ELF-1 (cell line): ENCODE results near the gene NOC2L.
A peak's percentile ranks its signal among the peaks of the same experiment; 100 is the strongest.

Source experiments
- DNase-seq: peaks from one replicate; pipeline ENCODE4 v3.0.0-alpha.2; 2016; ENCODE audit warnings: low read depth, low spot score

NOC2L gene

DNA sequence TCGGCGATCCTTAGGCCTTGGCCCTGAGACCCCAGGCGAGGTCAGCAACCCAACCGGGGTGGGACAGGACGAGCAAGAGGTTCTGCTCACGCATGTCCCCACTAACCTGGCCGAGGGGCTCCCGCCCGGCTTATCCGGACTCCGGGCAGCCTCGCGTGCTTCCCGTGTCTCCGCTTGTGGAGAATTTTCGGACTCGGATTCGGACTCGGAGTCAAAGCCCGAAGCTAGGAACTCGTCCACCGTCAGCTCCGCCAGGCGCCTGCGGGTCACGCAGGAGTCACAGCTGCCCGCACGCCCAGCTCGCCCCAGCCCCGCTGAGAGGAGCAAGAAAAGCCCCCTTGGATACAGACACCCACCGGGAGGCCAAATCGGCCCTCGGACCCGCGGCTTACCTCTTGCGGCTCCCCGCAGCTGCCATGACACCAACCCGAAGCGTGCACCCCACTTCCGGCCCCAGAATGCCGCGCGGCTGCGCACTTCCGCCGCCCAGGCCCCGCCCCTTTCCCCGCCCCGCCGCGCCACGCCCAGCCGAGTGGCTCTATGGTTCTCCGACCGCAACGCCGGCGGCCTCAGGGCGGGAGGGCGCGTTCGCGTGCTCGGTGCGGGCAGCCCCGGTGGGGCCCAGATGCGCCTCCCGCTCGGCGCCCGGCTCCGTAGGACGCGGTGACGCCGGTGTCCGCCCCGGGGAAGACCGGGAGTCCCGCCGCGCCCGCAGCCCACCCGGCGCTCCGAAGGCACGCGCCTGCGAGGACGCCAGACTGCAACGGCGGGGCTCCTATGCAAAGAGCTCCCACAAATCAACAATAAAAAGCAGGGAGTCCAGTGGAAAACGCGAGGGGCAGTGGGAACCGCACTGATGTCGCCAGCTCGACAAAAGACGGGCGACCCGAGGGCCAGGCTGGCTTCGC, at the start of gene NOC2L:
Gene NOC2L, minus strand, starts transcription at position 434 of the 908 bp plus-strand sequence. Its CDS starts 16 bp downstream, at position 418.
- peak; percentile 83 for DNase-seq

DNA sequence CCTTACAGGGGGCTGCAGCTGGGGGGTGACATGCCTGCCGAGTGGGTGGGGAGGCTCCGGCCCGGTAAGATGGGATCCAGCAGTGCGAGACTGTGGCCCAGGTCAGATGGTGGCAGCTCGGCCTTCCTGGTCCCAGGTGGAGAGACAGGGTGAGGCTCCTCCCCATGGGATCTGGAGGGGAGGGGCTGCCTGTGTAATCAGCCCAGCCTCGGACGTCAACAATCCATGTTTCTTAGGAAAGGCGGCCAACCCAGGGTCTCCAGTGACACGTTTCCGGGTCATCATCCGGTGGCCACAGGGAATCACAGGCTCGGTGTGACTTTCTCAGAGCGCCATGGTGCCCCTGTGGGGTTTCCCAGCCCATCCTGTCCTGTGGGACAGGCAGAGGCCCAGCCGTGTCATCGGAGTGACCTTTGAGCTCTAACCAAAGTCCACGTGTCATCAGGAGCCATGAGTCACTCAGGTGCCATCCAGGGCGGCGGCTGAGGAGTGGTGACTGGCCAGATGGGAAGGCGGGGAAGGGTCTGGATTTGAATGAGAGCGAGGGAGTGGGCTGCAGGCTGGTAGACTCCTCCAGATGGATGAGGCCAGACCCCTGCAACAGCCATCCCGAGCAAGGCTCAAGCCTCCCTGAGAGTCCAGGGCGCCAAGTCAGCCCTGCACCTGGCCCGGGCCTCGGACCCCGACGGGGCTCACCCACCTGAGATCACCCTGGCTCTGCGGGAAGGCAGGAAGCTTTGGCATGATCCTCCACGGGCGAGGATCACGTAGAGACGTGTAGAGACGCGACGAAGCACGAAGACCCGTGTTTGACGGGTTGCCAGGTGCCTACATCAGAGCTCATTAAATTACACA, 47.5 kb upstream of the NOC2L start:
- DNase-seq = peak; percentile 63

DNA sequence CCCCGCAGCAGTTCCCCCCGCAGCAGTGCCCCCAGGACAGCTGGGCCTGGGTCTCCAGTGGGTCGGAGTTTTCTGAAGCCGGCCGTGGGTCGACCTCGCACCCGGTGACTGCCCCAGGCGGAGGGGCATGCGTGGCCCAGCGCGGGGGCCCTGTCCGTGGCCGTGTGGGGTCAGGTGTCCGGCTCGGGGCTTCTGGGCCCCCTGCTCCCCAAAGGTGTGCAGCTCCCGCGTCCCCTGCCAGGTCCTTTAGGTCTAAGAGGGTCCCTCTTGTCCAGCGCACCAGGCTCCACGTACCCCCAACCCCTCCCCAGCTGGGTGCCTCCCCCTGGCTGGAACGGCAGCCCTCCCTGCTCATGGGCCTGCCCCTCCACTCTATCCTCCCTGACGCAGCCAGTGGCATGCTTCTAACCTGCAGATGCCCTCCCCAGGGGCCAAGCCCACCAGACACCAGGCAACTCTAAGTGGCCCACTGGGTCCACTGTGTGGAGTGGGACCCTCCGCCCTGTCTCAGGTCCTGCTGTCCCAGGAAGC, 46.8 kb upstream of the NOC2L start:
- DNase-seq = no peak

- peak; percentile 75 for DNase-seq
These were observed 46.0 kb upstream of the NOC2L start for GRCh38 chr1:1004780-1005697.

GRCh38 chr1:1004420-1004779, 45.3 kb upstream of the NOC2L start:
- DNase-seq = no peak

GRCh38 chr1:1003618-1004419, 44.8 kb upstream of the NOC2L start:
- no peak for DNase-seq

DNA sequence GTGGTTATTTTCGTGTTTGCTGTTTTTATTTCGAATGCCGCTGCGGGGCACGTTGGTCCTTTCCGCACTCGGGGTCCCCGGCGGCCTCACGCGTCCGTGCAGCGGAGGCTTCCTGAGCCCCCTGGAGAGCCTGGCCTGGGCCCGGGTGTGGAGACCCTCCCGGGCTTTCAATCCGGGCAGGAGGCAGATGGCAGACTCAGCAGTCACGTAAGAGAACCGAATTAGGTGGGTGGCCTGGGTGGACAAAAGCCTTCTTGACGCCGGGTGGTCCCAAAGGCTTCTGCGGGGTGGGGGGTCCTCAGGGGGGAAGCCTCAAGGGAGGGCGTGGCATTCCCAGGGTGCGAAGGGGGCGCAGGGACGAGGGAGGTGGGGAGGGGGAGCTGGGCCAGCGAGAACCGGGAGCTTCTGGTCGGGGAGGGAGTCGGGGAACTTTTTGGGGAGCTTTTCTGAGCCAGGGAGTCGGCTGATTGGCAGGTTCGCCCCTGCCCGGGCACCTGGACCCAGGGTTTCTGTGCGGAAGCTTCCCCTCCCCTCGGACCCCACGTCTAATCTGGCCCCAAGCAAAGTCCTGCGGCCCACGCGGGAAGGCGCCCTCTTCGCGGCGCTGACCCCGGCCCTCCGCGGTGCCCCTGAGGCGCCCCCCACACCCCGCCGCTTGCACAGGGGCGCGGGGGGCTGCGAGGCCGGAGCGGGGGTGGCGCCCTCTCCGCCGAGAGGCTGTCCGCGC, 42.2 kb upstream of the NOC2L start:
- DNase-seq = no peak

GRCh38 chr1:1000357-1001056, 41.5 kb upstream of the NOC2L start:
- DNase-seq = peak; percentile 87

DNA sequence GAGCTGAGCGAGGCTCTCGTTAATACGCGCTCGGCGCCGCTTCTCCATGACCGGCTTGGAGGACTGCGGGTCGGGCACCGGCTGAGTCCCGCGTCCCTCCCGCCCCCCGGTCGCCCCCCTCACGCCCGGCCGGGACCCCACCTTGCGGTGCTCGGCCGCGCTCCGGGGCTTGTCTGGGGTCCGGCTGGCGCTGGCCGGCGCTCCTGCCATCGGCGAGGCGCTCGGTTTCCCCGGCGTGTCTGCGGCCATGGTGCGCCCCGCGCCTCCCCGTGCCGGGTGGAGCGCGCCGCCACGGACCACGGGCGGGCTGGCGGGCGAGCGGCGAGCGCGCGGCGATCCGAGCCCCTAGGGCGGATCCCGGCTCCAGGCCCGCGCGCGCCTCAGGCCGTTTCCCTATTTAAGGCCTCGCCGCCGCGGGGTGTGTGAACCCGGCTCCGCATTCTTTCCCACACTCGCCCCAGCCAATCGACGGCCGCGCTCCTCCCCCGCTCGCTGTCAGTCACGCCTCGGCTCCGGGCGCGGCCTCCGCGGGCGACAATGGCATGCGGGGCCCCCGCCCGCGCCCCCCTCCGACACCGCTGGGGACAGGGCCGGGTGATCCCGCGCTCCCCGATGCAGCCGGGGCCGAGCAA, 40.8 kb upstream of the NOC2L start, which contains the start of gene HES4:
Gene HES4, minus strand, starts transcription at position 373 of the 632 bp plus-strand sequence. Its CDS starts 124 bp downstream, at position 249.
- DNase-seq = peak; percentile 94

GRCh38 chr1:998995-999724, 40.1 kb upstream of the NOC2L start:
- no peak for DNase-seq

GRCh38 chr1:998745-998994, 39.6 kb upstream of the NOC2L start:
- DNase-seq = no peak

DNA sequence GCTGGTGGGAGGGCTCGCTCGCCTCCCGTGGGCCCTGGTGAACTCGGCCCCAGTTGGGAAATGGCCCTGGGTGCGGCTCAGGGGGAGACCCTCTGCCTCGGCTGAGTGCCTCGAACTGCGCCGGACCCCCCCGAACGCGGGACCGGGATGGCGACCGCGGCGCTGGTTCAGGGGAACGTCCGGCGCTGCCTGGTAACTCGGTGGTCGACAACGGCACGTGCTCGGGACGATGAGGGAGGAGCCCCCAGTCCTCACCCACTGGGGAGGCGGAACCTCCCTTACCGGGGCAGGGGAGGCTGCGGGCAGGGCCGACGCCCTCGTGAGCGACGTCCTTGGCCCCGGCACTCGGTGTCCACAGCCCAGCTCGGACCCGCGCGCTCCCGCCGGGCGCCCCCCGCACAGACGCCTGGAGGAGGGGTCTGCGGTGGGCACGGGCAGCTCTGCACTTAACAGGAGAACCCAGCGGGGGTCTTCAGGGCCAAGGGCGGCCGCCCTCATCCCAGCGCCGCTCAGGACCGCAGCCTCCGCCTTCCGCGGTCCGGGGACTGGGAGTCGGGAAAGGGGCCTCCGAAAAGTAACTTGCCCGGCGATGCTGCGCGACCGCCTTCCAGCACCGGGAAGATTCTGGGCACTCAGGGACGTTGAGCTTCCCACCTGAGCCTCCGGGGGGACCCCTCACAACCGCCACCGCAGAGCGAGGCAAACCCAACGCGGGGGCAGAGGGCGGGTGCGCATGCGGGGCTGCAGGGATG, 39.1 kb upstream of the NOC2L start:
- no peak for DNase-seq

DNA sequence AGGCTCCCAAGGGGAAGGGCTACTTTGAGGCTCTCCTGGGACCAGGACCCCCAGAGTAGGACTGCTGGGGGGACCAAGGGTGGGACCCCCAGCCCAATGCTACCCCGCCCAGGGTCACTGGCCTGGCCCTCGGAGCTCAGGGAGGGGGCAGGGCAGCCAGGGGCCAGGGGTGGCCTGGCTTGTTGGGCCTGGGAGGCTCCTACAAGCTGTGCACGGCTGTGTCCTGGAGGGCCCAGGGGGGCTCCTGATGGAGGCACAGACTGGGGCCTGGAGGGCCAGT, 38.6 kb upstream of the NOC2L start:
- no peak for DNase-seq

DNA sequence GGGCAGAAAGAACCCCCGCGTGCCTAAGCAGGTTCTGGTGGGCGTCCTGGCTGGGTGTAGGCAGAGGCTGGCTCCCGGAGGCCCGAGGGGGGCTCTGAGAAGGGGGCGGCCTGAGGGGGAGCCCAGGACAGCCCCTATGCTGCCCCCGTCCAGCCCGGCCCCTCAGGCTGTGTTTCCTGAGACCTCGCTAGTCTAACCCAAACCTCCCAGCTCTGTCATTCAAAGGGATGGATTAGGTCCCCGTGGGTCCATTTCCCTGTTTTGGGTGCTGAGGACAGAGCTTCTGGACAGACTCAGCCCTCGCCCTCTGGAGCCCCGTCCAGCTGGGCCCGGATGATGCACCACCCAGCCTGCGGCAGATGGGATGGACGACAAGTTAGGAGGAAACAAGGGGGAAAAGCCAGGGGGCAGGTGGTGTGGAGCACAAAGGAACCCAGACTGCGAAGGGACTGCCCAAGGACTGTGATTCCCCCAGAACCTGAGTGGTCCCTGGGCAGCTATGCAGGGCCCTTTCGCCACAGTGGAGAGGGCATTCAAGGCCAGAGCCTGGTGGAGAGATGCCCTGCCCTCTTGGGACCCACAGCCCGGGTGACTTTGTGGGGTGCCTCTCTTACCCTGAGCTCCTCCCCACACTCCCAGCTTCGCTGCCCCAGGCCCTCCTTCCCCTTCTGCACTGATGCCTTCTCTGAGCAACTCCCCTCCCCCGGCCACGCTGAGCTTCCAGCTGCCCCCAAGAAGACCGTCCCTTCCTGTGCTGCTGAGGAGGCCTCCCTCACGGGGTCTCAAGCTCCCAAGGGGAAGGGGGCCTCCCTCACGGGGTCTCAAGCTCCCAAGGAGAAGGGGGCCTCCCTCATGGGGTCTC, 38.0 kb upstream of the NOC2L start:
- DNase-seq = no peak

DNA sequence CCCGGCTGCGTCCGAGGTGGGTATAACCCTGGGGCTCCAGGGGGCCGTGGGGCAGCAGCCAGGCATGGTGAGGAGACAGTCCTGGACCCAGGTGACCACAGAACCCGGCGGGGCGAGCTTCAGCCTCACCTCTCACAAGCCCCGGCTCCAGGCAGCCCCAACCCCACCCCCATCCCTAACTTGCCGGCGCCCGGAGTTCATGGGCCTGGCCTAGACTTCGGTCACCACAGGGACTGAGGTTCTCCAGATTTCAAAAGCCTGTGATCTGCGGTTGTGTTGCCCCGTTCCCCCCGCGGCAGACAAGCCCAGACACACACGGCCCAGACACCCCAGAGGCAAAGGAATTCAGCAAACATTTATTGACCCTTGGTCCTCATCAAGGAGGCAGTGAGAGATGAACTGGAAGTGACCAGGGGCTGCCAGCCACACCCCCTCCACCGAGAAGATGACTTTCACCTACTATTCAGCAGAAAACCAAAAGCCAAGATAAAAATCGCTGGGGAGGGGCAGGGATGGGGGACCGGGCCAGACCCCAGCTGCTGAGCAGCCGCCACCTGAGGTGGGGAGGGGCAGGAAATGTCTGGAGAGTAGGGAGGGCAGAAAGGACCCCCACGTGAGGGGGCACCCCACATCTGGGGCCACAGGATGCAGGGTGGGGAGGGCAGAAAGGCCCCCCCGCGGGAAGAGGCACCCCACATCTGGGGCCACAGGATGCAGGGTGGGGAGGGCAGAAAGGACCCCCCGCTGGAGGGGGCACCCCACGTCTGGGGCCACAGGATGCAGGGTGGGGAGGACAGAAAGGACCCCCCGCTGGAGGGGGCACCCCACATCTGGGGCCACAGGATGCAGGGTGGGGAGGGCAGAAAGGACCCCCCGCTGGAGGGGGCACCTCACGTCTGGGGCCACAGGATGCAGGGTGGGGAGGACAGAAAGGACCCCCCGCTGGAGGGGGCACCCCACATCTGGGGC, 36.9 kb upstream of the NOC2L start:
- no peak for DNase-seq
